Measurements from ENCODE around the gene ABO. TPM values are rescaled to one million over a fixed set of nuclear protein-coding genes. Genes with fewer than 3 reads are reported as not detected.

ABO gene
- total and polyA plus RNA-seq, 10 of the 15 experiments (the other 5 are each of a cell fraction or from before 2014, with no cell fraction given): 0.10 TPM; not detected in 9

GRCh38 chr9:133210609-133211008 is 64.4 kb downstream of the ABO start:
- intact Hi-C loops (cut with micrococcal nuclease; ENCODE audit: unreplicated experiment): no loop called here
- no TSS peak for BruUV-seq (replicated peaks)
- RAD21 ChIA-PET (ENCODE audit: unreplicated experiment): no interaction called here
- Histone ChIP-seq H3K36me3 (ENCODE audit: control insufficient read depth in 2 of 2, insufficient read depth in 2 of 2, low read length in 1 of 2) (no peaks in the 10 kb centered on the region), H3K4me3 (no peak overlapping the region), H3K27ac (ENCODE audit: control insufficient read depth, insufficient read depth) (no peak overlapping the region), H3K79me2 (ENCODE audit: control insufficient read depth, insufficient read depth, low read length) (no peaks in the 10 kb centered on the region), H3K9ac (ENCODE audit: control insufficient read depth, insufficient read depth, low read length) (no peak overlapping the region), H3K27me3 (replicated peaks in 1 of 2; ENCODE audit: control insufficient read depth in 2 of 2, insufficient read depth in 2 of 2, low read length in 1 of 2) (0 out of 4 replicates have a peak, but pooled peaks cover 0 to 3% of the 10 kb centered on the region in 2 experiments), H3K4me2 (ENCODE audit: control insufficient read depth, insufficient read depth) (no peak overlapping the region), H4K20me1 (ENCODE audit: control insufficient read depth, insufficient read depth) (no peaks in the 10 kb centered on the region), H3K9me3 (replicated peaks; ENCODE audit: control insufficient read depth, insufficient read depth, low read length) (no peaks in the 10 kb centered on the region), H3K4me1 (ENCODE audit: control insufficient read depth, insufficient read depth, low read length) (no peaks in the 10 kb centered on the region), H2AFZ (ENCODE audit: control insufficient read depth, low read depth, low read length) (no peak overlapping the region)
- TF ChIP-seq CHD1 (IDR thresholded peaks at IDR 0.05; ENCODE audit: low read depth, low read length) (no peak), HSF1 (IDR thresholded peaks at IDR 0.05; ENCODE audit: low read depth, low read length) (no peak), SUPT20H (IDR thresholded peaks at IDR 0.05; ENCODE audit: borderline replicate concordance, control insufficient read depth, low read depth, low read length) (no peak), POU2F2 (IDR thresholded peaks at IDR 0.05; ENCODE audit: borderline replicate concordance, low read depth, low read length) (no peak), MLLT1 (IDR thresholded peaks at IDR 0.05) (no peak), PAX8 (IDR thresholded peaks at IDR 0.05) (no peak), TCF3 (IDR thresholded peaks at IDR 0.05; ENCODE audit: borderline replicate concordance, insufficient read depth, low read depth, low read length) (no peak), CBX3 (IDR thresholded peaks at IDR 0.05; ENCODE audit: borderline replicate concordance, low read depth) (no peak), ZNF207 (IDR thresholded peaks at IDR 0.05; ENCODE audit: borderline replicate concordance) (no peak), ZSCAN29 (IDR thresholded peaks at IDR 0.05) (no peak), BACH1 (IDR thresholded peaks at IDR 0.05; ENCODE audit: borderline replicate concordance) (no peak), BMI1 (IDR thresholded peaks at IDR 0.05; ENCODE audit: borderline replicate concordance) (no peak), SRF (IDR thresholded peaks at IDR 0.05; ENCODE audit: low read depth in 2 of 2, low read length in 2 of 2) (no peak), ZBTB40 (IDR thresholded peaks at IDR 0.05; ENCODE audit: borderline replicate concordance) (no peak), IKZF1 (conservative IDR thresholded peaks at IDR 0.05) (no peak), BHLHE40 (IDR thresholded peaks at IDR 0.05; ENCODE audit: borderline replicate concordance in 1 of 2, low read depth in 2 of 2, low read length in 1 of 2) (no peak), JUND (IDR thresholded peaks at IDR 0.05; ENCODE audit: low read depth, low read length) (no peak), SPI1 (IDR thresholded peaks at IDR 0.05; ENCODE audit: borderline replicate concordance, insufficient read depth, low read depth, low read length) (no peak), RAD21 (IDR thresholded peaks at IDR 0.05; ENCODE audit: insufficient read depth, low read depth, low read length) (no peak)
- CTCF ChIA-PET: no interaction called here
- in situ Hi-C loops (cut with MboI): no loop called here
- POLR2A ChIA-PET: no interaction called here
- no peak for FAIRE-seq
- SMC1A ChIA-PET (ENCODE audit: uncharacterized antibody, unreplicated experiment): no interaction called here
- WGBS (ENCODE audit: insufficient coverage, insufficient replicate concordance, low lambda C conversion rate, missing lambda C conversion rate): 60% methylated on average over 7 of the region's 7 CpGs
- no peak for ATAC-seq
- no peak for DNase-seq (ENCODE audit: low read depth, low spot score)

Measured in GM12878 (cell line).